Gastroesophageal sphincter (tissue), 4 donors: Measurements from ENCODE around the gene TROAP. TPM values are rescaled to one million over a fixed set of nuclear protein-coding genes. Genes with fewer than 3 reads are reported as not detected.

Source experiments
- ATAC-seq: fragments of 150-250 bp; one replicate; pipeline ENCODE4 v1.9.1; 2016; ENCODE audit warnings: mild to moderate bottlenecking, moderate library complexity
- H3K27ac ChIP-seq, 4 donors: fragments of 200-600 bp; sonication (generic) in 3 of 4; 1 replicate in 3 of 4; 2 replicates in 1 of 4; pipeline ENCODE4 v1.5.1; 2016 to 2019
- H3K27me3 ChIP-seq: fragments of 200-600 bp; sonication (generic); one replicate; pipeline ENCODE4 v1.5.1; 2019
- H3K36me3 ChIP-seq, 2 donors: fragments of 200-600 bp; sonication (generic); one replicate each; pipeline ENCODE4 v1.5.1; 2019; ENCODE audit warnings: control low read depth in 1 of 2
- H3K4me1 ChIP-seq, 3 donors: fragments of 200-600 bp; sonication (generic); 1 replicate in 2 of 3; 2 replicates in 1 of 3; pipeline ENCODE4 v1.5.1; 2016 to 2019; ENCODE audit warnings: control low read depth in 2 of 3
- H3K4me3 ChIP-seq, 2 donors: fragments of 200-600 bp; sonication (generic); one replicate each; pipeline ENCODE4 v1.5.1; 2019; ENCODE audit warnings: mild to moderate bottlenecking in 1 of 2, moderate library complexity in 1 of 2
- H3K9me3 ChIP-seq, 3 donors: fragments of 200-600 bp; sonication (generic); one replicate each; pipeline ENCODE4 v1.5.1; 2017 to 2019; ENCODE audit warnings: control low read depth in 2 of 3
- EP300 ChIP-seq: sonication (generic); formaldehyde crosslinking; IDR thresholded peaks from one replicate; pipeline ENCODE4 v1.6.1; 2017; ENCODE audit warnings: antibody characterized with exemption, mild to moderate bottlenecking
- POLR2A ChIP-seq, 2 donors: fragments of 450-650 bp; IDR thresholded peaks; one replicate each; pipeline ENCODE4 v1.6.1; 2017; ENCODE audit warnings: antibody characterized with exemption in 2 of 2, mild to moderate bottlenecking in 2 of 2, moderate library complexity in 1 of 2
- POLR2AphosphoS5 ChIP-seq: sonication (generic); formaldehyde crosslinking; IDR thresholded peaks from one replicate; pipeline ENCODE4 v1.6.1; 2017; ENCODE audit warnings: antibody characterized with exemption
- WGBS, 2 donors: methylation state at CpG; one replicate each; pipeline ENCODE4 v1.1.5; 2018; ENCODE audit warnings: low coverage in 1 of 2; 5-methylcytosine and 5-hydroxymethylcytosine counted together
- total RNA-seq, 4 donors: library from RNA; depleted of rRNA; stranded (reverse); fragments of >200 nt; gene quantifications; one replicate each; pipeline ENCODE4 v1.1.0, GENCODE V29; 2016
- TF ChIP-seq, protein P1 (sequence below), 4 experiments: fragments of 200-600 bp in 2 of 4; fragments of 450-650 bp in 2 of 4; sonication (generic) in 1 of 4; IDR thresholded peaks; one replicate each; pipeline ENCODE4 v1.5.1; 2017 to 2019; ENCODE audit warnings: antibody characterized with exemption in 4 of 4, mild to moderate bottlenecking in 2 of 4, moderate library complexity in 2 of 4

The TROAP gene
- total RNA-seq, 4 donors from 2014 or later = 0.22 TPM; not detected in 3

DNA sequence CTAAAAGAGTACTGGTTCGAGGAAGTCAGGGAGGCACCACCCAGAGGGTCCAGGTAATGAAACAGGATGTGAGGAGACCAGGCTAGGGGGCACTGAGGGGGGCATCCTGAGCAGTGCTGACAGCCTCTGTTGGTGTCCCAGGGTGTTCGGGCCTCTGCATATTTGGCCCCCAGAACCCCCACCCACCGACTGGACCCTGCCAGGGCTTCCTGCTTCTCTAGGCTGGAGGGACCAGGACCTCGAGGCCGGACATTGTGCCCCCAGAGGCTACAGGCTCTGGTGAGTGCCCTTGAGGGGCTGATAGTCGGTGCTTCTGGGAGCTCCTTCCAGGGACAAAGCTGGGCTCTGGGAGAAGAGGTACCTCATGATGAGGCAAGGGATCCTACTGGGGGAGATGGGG lies 2.6 kb downstream of the TROAP start:
- Histone ChIP-seq H3K36me3 (no peaks in the 10 kb centered on the region), H3K9me3 (no peaks in the 10 kb centered on the region), H3K4me3 (no peak overlapping the region), H3K27ac (no peak overlapping the region), H3K4me1 (peaks cover 0 to 16% (median 10%) of the 10 kb centered on the region in 3 donors), H3K27me3 (peaks cover 12% of the 10 kb centered on the region)
- no peak for TF ChIP-seq POLR2AphosphoS5
- TF ChIP-seq EP300 = no peak
- TF ChIP-seq POLR2A (IDR thresholded peaks at IDR 0.05) = no peak
- TF ChIP-seq, protein P1, sequence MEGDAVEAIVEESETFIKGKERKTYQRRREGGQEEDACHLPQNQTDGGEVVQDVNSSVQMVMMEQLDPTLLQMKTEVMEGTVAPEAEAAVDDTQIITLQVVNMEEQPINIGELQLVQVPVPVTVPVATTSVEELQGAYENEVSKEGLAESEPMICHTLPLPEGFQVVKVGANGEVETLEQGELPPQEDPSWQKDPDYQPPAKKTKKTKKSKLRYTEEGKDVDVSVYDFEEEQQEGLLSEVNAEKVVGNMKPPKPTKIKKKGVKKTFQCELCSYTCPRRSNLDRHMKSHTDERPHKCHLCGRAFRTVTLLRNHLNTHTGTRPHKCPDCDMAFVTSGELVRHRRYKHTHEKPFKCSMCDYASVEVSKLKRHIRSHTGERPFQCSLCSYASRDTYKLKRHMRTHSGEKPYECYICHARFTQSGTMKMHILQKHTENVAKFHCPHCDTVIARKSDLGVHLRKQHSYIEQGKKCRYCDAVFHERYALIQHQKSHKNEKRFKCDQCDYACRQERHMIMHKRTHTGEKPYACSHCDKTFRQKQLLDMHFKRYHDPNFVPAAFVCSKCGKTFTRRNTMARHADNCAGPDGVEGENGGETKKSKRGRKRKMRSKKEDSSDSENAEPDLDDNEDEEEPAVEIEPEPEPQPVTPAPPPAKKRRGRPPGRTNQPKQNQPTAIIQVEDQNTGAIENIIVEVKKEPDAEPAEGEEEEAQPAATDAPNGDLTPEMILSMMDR (IDR thresholded peaks at IDR 0.05) = no peak
- 92 to 100% methylated on average over 2 to 4 of the region's 6 CpGs for WGBS, 2 donors
- no peak for ATAC-seq

DNA sequence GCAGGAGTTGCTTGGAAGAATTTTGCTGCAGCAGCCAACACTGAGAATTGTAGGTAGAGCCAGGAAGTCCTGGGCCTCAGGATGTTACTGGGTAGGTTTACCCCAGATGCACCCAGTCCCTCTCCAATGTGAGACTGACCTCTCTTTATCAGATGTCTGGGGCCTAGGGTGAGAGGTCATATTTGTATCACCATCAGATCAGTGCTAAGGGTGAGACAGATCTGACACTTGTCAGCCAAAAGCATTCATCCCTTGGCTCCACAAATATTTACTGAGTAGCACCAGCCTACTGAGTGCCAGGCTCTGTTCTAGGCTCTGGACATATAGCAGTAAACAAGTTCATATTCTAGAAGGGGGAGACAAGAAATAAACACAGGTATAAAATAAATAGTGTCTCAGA lies 4.3 kb downstream of the TROAP start:
- H3K9me3 ChIP-seq = no peaks in the 10 kb centered on the region
- no peaks in the 10 kb centered on the region for H3K36me3 ChIP-seq
- H3K27ac ChIP-seq = no peak overlapping the region
- H3K27me3 ChIP-seq = peaks cover 29% of the 10 kb centered on the region
- H3K4me1 ChIP-seq = peaks cover 0 to 18% (median 6%) of the 10 kb centered on the region in 3 donors
- ATAC-seq = no peak
- no peak for TF ChIP-seq POLR2AphosphoS5
- no peak for TF ChIP-seq POLR2A (IDR thresholded peaks at IDR 0.05)
- TF ChIP-seq EP300 = no peak
- TF ChIP-seq, protein P1 (IDR thresholded peaks at IDR 0.05) = no peak
- H3K4me3 ChIP-seq = no peak overlapping the region

DNA sequence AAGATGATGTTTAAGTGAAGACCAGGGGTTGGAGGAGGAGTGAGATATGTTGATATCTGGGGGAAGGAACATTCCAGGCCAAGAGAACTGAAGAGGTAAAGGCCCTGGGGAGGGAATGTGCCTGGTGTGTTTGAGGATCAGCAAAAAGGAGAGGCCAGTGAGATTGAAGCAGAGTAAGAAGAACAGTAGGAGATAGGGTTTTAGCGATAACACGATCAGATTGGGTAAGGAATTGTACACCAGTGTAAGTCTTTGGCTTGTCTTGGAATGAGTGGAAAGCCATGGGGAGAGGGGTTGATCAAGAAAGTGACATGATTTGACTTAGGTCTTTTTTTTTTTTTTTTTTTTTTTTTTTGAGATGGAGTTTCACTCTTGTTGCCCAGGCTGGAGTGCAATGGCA lies 4.8 kb downstream of the TROAP start:
- Histone ChIP-seq H3K36me3 (no peaks in the 10 kb centered on the region), H3K4me1 (peaks cover 0 to 18% (median 5%) of the 10 kb centered on the region in 3 donors), H3K27ac (no peak overlapping the region), H3K27me3 (peaks cover 35% of the 10 kb centered on the region), H3K4me3 (no peak overlapping the region), H3K9me3 (no peaks in the 10 kb centered on the region)
- no peak for TF ChIP-seq POLR2AphosphoS5
- TF ChIP-seq POLR2A (IDR thresholded peaks at IDR 0.05) = no peak
- TF ChIP-seq, protein P1 (IDR thresholded peaks at IDR 0.05) = no peak
- no peak for TF ChIP-seq EP300
- no peak for ATAC-seq
- WGBS, 2 donors = 91 to 95% methylated on average over 2 of the region's 2 CpGs

DNA sequence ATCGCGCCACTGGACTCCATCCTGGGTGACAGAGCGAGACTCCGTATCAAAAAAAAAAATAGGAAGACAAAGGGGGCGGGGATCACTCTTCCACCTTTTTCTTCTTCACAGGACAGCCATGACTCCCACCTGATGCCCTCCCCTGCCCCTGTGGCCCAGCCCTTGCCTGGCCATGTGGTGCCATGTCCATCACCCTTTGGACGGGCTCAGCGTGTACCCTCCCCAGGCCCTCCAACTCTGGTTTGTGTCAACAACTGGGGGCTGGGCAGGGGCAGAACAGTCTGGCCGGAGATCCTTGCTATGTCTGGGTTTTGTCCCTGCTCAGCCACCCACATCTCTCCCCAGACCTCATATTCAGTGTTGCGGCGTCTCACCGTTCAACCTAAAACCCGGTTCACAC lies 5.8 kb downstream of the TROAP start:
- Histone ChIP-seq H3K27me3 (peaks cover 44% of the 10 kb centered on the region), H3K36me3 (no peaks in the 10 kb centered on the region), H3K4me3 (no peak overlapping the region), H3K27ac (no peak overlapping the region), H3K4me1 (peaks cover 0 to 16% (median 0%) of the 10 kb centered on the region in 3 donors), H3K9me3 (no peaks in the 10 kb centered on the region)
- WGBS, 2 donors = 90 to 93% methylated on average over 2 to 5 of the region's 12 CpGs
- no peak for ATAC-seq
- TF ChIP-seq POLR2A (IDR thresholded peaks at IDR 0.05) (no peak), POLR2AphosphoS5 (no peak), EP300 (no peak)
- TF ChIP-seq, protein P1 (IDR thresholded peaks at IDR 0.05) = no peak

DNA sequence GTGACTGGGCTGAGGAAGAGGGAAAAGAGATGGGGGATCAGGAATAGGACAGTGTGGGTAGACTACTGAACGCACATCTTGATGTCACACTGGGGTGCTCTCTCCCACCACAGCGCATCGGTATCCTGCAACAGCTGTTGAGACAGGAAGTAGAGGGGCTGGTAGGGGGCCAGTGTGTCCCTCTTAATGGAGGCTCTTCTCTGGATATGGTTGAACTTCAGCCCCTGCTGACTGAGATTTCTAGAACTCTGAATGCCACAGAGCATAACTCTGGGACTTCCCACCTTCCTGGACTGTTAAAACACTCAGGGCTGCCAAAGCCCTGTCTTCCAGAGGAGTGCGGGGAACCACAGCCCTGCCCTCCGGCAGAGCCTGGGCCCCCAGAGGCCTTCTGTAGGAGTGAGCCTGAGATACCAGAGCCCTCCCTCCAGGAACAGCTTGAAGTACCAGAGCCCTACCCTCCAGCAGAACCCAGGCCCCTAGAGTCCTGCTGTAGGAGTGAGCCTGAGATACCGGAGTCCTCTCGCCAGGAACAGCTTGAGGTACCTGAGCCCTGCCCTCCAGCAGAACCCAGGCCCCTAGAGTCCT lies 7.1 kb downstream of the TROAP start:
- peaks cover 0 to 16% (median 0%) of the 10 kb centered on the region in 3 donors for H3K4me1 ChIP-seq
- no peak overlapping the region for H3K27ac ChIP-seq
- TF ChIP-seq, protein P1 (IDR thresholded peaks at IDR 0.05) = no peak
- TF ChIP-seq POLR2A (IDR thresholded peaks at IDR 0.05) (no peak), EP300 (no peak), POLR2AphosphoS5 (no peak)
- no peak for ATAC-seq
- no peaks in the 10 kb centered on the region for H3K36me3 ChIP-seq
- peaks cover 57% of the 10 kb centered on the region for H3K27me3 ChIP-seq
- 77 to 96% methylated on average over 3 to 4 of the region's 7 CpGs for WGBS, 2 donors
- H3K9me3 ChIP-seq = no peaks in the 10 kb centered on the region
- H3K4me3 ChIP-seq = no peak overlapping the region
